IMR-90 (cell line): ENCODE results near the gene CAPN8. TPM values are rescaled to one million over a fixed set of nuclear protein-coding genes. Genes with fewer than 3 reads are reported as not detected.

Experiments used
- ATAC-seq: fragments of 200-7000 bp; cut with Tn5 transposase; 2 replicates; pipeline ENCODE4 v1.9.1; 2020; ENCODE audit warnings: low read depth, mild to moderate bottlenecking, moderate library complexity
- BruUV-seq: library from RNA; stranded (reverse); fragments of 400-500 nt; replicated peaks from 2 replicates; lab custom pipeline; 2021; lab: Mats Ljungman, UMichigan
- CTCF ChIA-PET: fragments of 300-600 bp; formaldehyde crosslinking; extraction: SDS; loops from one replicate; lab custom pipeline; 2021; ENCODE audit warnings: antibody characterized with exemption; lab: Yijun Ruan, JAX
- POLR2A ChIA-PET: fragments of 300-600 bp; sonication (Branson Sonifier 250); formaldehyde crosslinking; loops from one replicate; lab custom pipeline; 2022; ENCODE audit warnings: antibody characterized with exemption; ENCODE audit not compliant: unreplicated experiment; lab: Charles Lee
- DNase-seq: peaks from one replicate; pipeline ENCODE4 v3.0.0; 2013
- H2AFZ ChIP-seq: replicated peaks from 2 replicates; pipeline ENCODE3; 2013; ENCODE audit warnings: low read length, mild to moderate bottlenecking; ENCODE audit not compliant: poor library complexity
- H2AK5ac ChIP-seq: 2 replicates; pipeline ENCODE4 v1.6.1; 2013; ENCODE audit warnings: low read depth, low read length, inconsistent platforms
- H2AK9ac ChIP-seq: replicated peaks from 2 replicates; pipeline ENCODE3; 2013; ENCODE audit warnings: mild to moderate bottlenecking, low read depth, low read length, moderate library complexity; ENCODE audit not compliant: poor library complexity
- H2BK120ac ChIP-seq: 2 replicates; pipeline ENCODE4 v1.6.1; 2013; ENCODE audit warnings: low read depth, low read length, inconsistent platforms
- H2BK15ac ChIP-seq: 3 replicates; pipeline ENCODE4 v1.6.1; 2013; ENCODE audit warnings: low read depth, low read length, inconsistent platforms
- H2BK20ac ChIP-seq: 2 replicates; pipeline ENCODE4 v1.6.1; 2013; ENCODE audit warnings: low read depth, mild to moderate bottlenecking, inconsistent platforms, low read length, moderate library complexity
- H2BK5ac ChIP-seq: 2 replicates; pipeline ENCODE4 v1.6.1; 2013; ENCODE audit warnings: mild to moderate bottlenecking, low read depth, low read length, inconsistent platforms; ENCODE audit not compliant: poor library complexity, severe bottlenecking
- H3K14ac ChIP-seq: replicated peaks from 2 replicates; pipeline ENCODE4 v1.6.1; 2013; ENCODE audit warnings: low read depth, low read length, inconsistent platforms
- H3K18ac ChIP-seq: 2 replicates; pipeline ENCODE4 v1.6.1; 2013; ENCODE audit warnings: low read depth, low read length, control low read depth
- H3K23ac ChIP-seq: 2 replicates; pipeline ENCODE4 v1.6.1; 2013; ENCODE audit warnings: low read depth, low read length, inconsistent platforms
- H3K27ac ChIP-seq: 2 replicates; pipeline ENCODE4 v1.5.1; 2013; ENCODE audit warnings: mild to moderate bottlenecking, control low read depth, low read length; ENCODE audit not compliant: insufficient read depth
- H3K27me3 ChIP-seq: 2 replicates; pipeline ENCODE4 v1.6.1; 2013; ENCODE audit warnings: low read length; ENCODE audit not compliant: control insufficient read depth, insufficient read depth
- H3K36me3 ChIP-seq: 2 replicates; pipeline ENCODE4 v1.6.1; 2013; ENCODE audit warnings: low read length, mixed read lengths; ENCODE audit not compliant: control insufficient read depth, insufficient read depth
- H3K4ac ChIP-seq: 2 replicates; pipeline ENCODE4 v1.6.1; 2013; ENCODE audit warnings: low read depth, low read length, inconsistent platforms
- H3K4me1 ChIP-seq: 2 replicates; pipeline ENCODE4 v1.6.1; 2013; ENCODE audit warnings: low read length, mixed read lengths; ENCODE audit not compliant: control insufficient read depth, insufficient read depth
- H3K4me2 ChIP-seq: 2 replicates; pipeline ENCODE4 v1.6.1; 2013; ENCODE audit warnings: low read depth, mild to moderate bottlenecking, control low read depth, low read length, moderate library complexity
- H3K4me3 ChIP-seq: 2 replicates; pipeline ENCODE4 v1.5.1; 2013; ENCODE audit warnings: low read depth, mild to moderate bottlenecking, control low read depth, low read length, moderate library complexity; ENCODE audit not compliant: insufficient read depth
- H3K56ac ChIP-seq: 2 replicates; pipeline ENCODE4 v1.6.1; 2013; ENCODE audit warnings: low read length, inconsistent platforms; ENCODE audit not compliant: insufficient read depth; ENCODE audit errors: extremely low read depth
- H3K79me1 ChIP-seq, 2 experiments: 2 replicates each; pipeline ENCODE4 v1.6.1; 2013; ENCODE audit warnings: low read length in 2 of 2, inconsistent platforms in 1 of 2, low read depth in 1 of 2
- H3K9ac ChIP-seq: 2 replicates; pipeline ENCODE4 v1.6.1; 2013; ENCODE audit warnings: low read depth, low read length, control low read depth
- H3K9me1 ChIP-seq: 2 replicates; pipeline ENCODE4 v1.6.1; 2013; ENCODE audit warnings: low read length, inconsistent platforms; ENCODE audit not compliant: insufficient read depth
- H3K9me3 ChIP-seq: 2 replicates; pipeline ENCODE4 v1.6.1; 2013; ENCODE audit warnings: low read length; ENCODE audit not compliant: control insufficient read depth, insufficient read depth
- H4K20me1 ChIP-seq: 2 replicates; pipeline ENCODE4 v1.6.1; 2013; ENCODE audit warnings: low read length, inconsistent platforms; ENCODE audit not compliant: insufficient read depth
- H4K5ac ChIP-seq: 2 replicates; pipeline ENCODE4 v1.6.1; 2013; ENCODE audit warnings: mild to moderate bottlenecking, low read depth, low read length, control low read depth
- H4K8ac ChIP-seq, 2 experiments: 2 replicates each; pipeline ENCODE4 v1.6.1; 2013; ENCODE audit warnings: low read depth in 2 of 2, low read length in 2 of 2, control low read depth in 1 of 2, inconsistent platforms in 1 of 2
- H4K91ac ChIP-seq: 2 replicates; pipeline ENCODE4 v1.6.1; 2013; ENCODE audit warnings: low read depth, low read length, inconsistent platforms; ENCODE audit not compliant: insufficient read depth
- BHLHE40 ChIP-seq: fragments of 150-350 bp; IDR thresholded peaks from 2 replicates; pipeline ENCODE4 v1.6.1; 2016; ENCODE audit warnings: mild to moderate bottlenecking, low read depth, low read length
- CEBPB ChIP-seq: IDR thresholded peaks from 2 replicates; pipeline ENCODE4 v1.6.1; 2012; ENCODE audit warnings: low read depth, low read length, improper control_type of control experiment
- CHD1 ChIP-seq: IDR thresholded peaks from 2 replicates; pipeline ENCODE4 v1.6.1; 2012; ENCODE audit warnings: low read depth, low read length, improper control_type of control experiment
- ELK1 ChIP-seq: fragments of 150-350 bp; IDR thresholded peaks from 2 replicates; pipeline ENCODE4 v1.6.1; 2016; ENCODE audit warnings: low read depth, mild to moderate bottlenecking, low read length, moderate library complexity, borderline replicate concordance
- FOS ChIP-seq: fragments of 150-350 bp; IDR thresholded peaks from 2 replicates; pipeline ENCODE4 v1.6.1; 2016; ENCODE audit warnings: low read depth, low read length
- MAFK ChIP-seq: IDR thresholded peaks from 2 replicates; pipeline ENCODE4 v1.6.1; 2012; ENCODE audit warnings: low read depth, low read length, improper control_type of control experiment
- MAZ ChIP-seq: IDR thresholded peaks from 2 replicates; pipeline ENCODE4 v1.6.1; 2012; ENCODE audit warnings: low read depth, mild to moderate bottlenecking, low read length, improper control_type of control experiment, moderate library complexity, borderline replicate concordance
- MXI1 ChIP-seq: IDR thresholded peaks from 2 replicates; pipeline ENCODE4 v1.6.1; 2012; ENCODE audit warnings: low read depth, mild to moderate bottlenecking, low read length, moderate library complexity, borderline replicate concordance
- NFE2L2 ChIP-seq: fragments of 150-350 bp; IDR thresholded peaks from 2 replicates; pipeline ENCODE4 v1.6.1; 2016; ENCODE audit warnings: low read depth, mild to moderate bottlenecking, low read length
- POLR2A ChIP-seq: IDR thresholded peaks from 2 replicates; pipeline ENCODE4 v1.6.1; 2012; ENCODE audit warnings: mild to moderate bottlenecking, low read depth, low read length
- RAD21 ChIP-seq: IDR thresholded peaks from 2 replicates; pipeline ENCODE4 v1.6.1; 2012; ENCODE audit warnings: low read length, improper control_type of control experiment
- RCOR1 ChIP-seq: IDR thresholded peaks from 2 replicates; pipeline ENCODE4 v1.6.1; 2012; ENCODE audit warnings: mild to moderate bottlenecking, low read length, improper control_type of control experiment; ENCODE audit not compliant: insufficient replicate concordance
- RFX5 ChIP-seq: IDR thresholded peaks from 2 replicates; pipeline ENCODE4 v1.8.0; 2012; ENCODE audit warnings: low read depth, mild to moderate bottlenecking, low read length, moderate library complexity
- SMC3 ChIP-seq: fragments of 150-350 bp; IDR thresholded peaks from 2 replicates; pipeline ENCODE4 v1.6.1; 2016; ENCODE audit warnings: low read depth, mild to moderate bottlenecking, antibody characterized with exemption, low read length, moderate library complexity
- WGBS, 2 experiments: methylation state at CpG; one replicate each; pipeline versions ENCODE4 v1.1.5 to v1.1.7; 2013; ENCODE audit warnings: missing lambda C conversion rate in 2 of 2; ENCODE audit not compliant: insufficient read length in 1 of 2; ENCODE audit errors: extremely low coverage in 2 of 2; 5-methylcytosine and 5-hydroxymethylcytosine counted together
- dilution Hi-C: fragments of 300-500 bp; cut with HindIII; formaldehyde crosslinking; loops from one replicate; pipeline ENCODE4 v1.14.3; 2018; ENCODE audit warnings: low sequenced_read_pairs; ENCODE audit not compliant: unreplicated experiment
- in situ Hi-C: fragments of 300-500 bp; cut with MboI; formaldehyde crosslinking; loops from 3 replicates; pipeline ENCODE4 v1.14.3; 2019; ENCODE audit warnings: low sequenced_read_pairs, inconsistent platforms, mixed read lengths
- intact Hi-C: fragments of 100-400 bp; cut with micrococcal nuclease; formaldehyde crosslinking; loops from 2 replicates; pipeline ENCODE4 v1.10.0; 2022
- polyA plus RNA-seq, 3 experiments: library from polyadenylated mRNA; depleted of rRNA; stranded (reverse); fragments of >200 nt; gene quantifications; 2 replicates each; pipeline ENCODE4 v1.2.3, GENCODE V29; 2012; ENCODE audit warnings: low replicate concordance in 1 of 3
- total RNA-seq: library from RNA; depleted of rRNA; stranded (reverse); fragments of >200 nt; gene quantifications from 2 replicates; pipeline ENCODE4 v1.2.3, GENCODE V29; 2012
- TF ChIP-seq, protein P1 (sequence below): conservative IDR thresholded peaks from 2 replicates; pipeline ENCODE4 v1.5.1; 2012; ENCODE audit warnings: mild to moderate bottlenecking, low read depth, low read length, improper control_type of control experiment
- TF ChIP-seq, protein P2 (sequence below): fragments of 150-350 bp; IDR thresholded peaks from 2 replicates; pipeline ENCODE4 v1.6.1; 2017; ENCODE audit warnings: mild to moderate bottlenecking, antibody characterized with exemption, low read length, low read depth

CAPN8 gene
- total and polyA plus RNA-seq, 2 of the 4 experiments (the other 2 are of a cell fraction), result not detected

- no peaks in the 10 kb centered on the region for H3K79me1 ChIP-seq
- no peaks in the 10 kb centered on the region for H3K36me3 ChIP-seq
- H3K27me3 ChIP-seq, result peaks cover 3% of the 10 kb centered on the region
- dilution Hi-C loops, result no loop called here
- H3K9ac ChIP-seq, result no peak overlapping the region
- intact Hi-C loops, result no loop called here
- no peak for DNase-seq
- ChIA-PET CTCF (interaction anchor here (1.0 kb wide), 1 partner anchor 53 kb away, joined by 4 read pairs; no protein-coding TSS in a partner anchor), POLR2A (no interaction called here)
- WGBS, 2 experiments, result no CpG with 5 or more reads among the region's 4 CpGs
- no peak overlapping the region for H3K23ac ChIP-seq
- no peak overlapping the region for H4K5ac ChIP-seq
- H2BK5ac ChIP-seq, result no peak overlapping the region
- H4K20me1 ChIP-seq, result no peaks in the 10 kb centered on the region
- no peak overlapping the region for H2AK9ac ChIP-seq
- H3K14ac ChIP-seq, result no peak overlapping the region
- no peak overlapping the region for H4K91ac ChIP-seq
- H3K4me2 ChIP-seq, result no peak overlapping the region
- no peak overlapping the region for H4K8ac ChIP-seq
- H2AK5ac ChIP-seq, result no peak overlapping the region
- H2AFZ ChIP-seq, result no peak overlapping the region
- H3K18ac ChIP-seq, result no peak overlapping the region
- H3K4me3 ChIP-seq, result no peak overlapping the region
- no peaks in the 10 kb centered on the region for H3K9me3 ChIP-seq
- H3K4ac ChIP-seq, result no peak overlapping the region
- ATAC-seq, result no peak
- in situ Hi-C loops, result no loop called here
- H3K27ac ChIP-seq, result no peak overlapping the region
- TF ChIP-seq RCOR1 (no peak), CHD1 (no peak), RAD21 (no peak), FOS (no peak), MXI1 (no peak), NFE2L2 (no peak), CEBPB (no peak), MAFK (no peak), MAZ (no peak), POLR2A (no peak), SMC3 (no peak), RFX5 (no peak), ELK1 (no peak), BHLHE40 (no peak)
- TF ChIP-seq, protein P1, sequence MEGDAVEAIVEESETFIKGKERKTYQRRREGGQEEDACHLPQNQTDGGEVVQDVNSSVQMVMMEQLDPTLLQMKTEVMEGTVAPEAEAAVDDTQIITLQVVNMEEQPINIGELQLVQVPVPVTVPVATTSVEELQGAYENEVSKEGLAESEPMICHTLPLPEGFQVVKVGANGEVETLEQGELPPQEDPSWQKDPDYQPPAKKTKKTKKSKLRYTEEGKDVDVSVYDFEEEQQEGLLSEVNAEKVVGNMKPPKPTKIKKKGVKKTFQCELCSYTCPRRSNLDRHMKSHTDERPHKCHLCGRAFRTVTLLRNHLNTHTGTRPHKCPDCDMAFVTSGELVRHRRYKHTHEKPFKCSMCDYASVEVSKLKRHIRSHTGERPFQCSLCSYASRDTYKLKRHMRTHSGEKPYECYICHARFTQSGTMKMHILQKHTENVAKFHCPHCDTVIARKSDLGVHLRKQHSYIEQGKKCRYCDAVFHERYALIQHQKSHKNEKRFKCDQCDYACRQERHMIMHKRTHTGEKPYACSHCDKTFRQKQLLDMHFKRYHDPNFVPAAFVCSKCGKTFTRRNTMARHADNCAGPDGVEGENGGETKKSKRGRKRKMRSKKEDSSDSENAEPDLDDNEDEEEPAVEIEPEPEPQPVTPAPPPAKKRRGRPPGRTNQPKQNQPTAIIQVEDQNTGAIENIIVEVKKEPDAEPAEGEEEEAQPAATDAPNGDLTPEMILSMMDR, result no peak
- TF ChIP-seq, protein P2, sequence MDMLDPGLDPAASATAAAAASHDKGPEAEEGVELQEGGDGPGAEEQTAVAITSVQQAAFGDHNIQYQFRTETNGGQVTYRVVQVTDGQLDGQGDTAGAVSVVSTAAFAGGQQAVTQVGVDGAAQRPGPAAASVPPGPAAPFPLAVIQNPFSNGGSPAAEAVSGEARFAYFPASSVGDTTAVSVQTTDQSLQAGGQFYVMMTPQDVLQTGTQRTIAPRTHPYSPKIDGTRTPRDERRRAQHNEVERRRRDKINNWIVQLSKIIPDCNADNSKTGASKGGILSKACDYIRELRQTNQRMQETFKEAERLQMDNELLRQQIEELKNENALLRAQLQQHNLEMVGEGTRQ, result no peak
- no peak overlapping the region for H2BK20ac ChIP-seq
- H2BK120ac ChIP-seq, result no peak overlapping the region
- H3K56ac ChIP-seq, result no peak overlapping the region
- H2BK15ac ChIP-seq, result no peak overlapping the region
- no TSS peak for BruUV-seq
- no peaks in the 10 kb centered on the region for H3K9me1 ChIP-seq
- H3K4me1 ChIP-seq, result no peaks in the 10 kb centered on the region
Observed at GRCh38 chr1:223609977-223610376, 55.5 kb downstream of the CAPN8 start.
